Muscle of leg (tissue), 16 donors: ENCODE data around the gene SNX24. TPM values are rescaled to one million over a fixed set of nuclear protein-coding genes. Genes with fewer than 3 reads are reported as not detected.

Source experiments
- DNase-seq: peaks from one replicate; pipeline ENCODE4 v3.0.0; 2013
- H3K27ac ChIP-seq: one replicate; pipeline ENCODE4 v1.5.1; 2013; ENCODE audit warnings: mild to moderate bottlenecking, low read length, control low read depth
- H3K27me3 ChIP-seq: one replicate; pipeline ENCODE4 v1.6.1; 2013; ENCODE audit warnings: low read length; ENCODE audit not compliant: control insufficient read depth, insufficient read depth
- H3K36me3 ChIP-seq: one replicate; pipeline ENCODE4 v1.6.1; 2013; ENCODE audit warnings: low read length; ENCODE audit not compliant: control insufficient read depth, insufficient read depth
- H3K4me1 ChIP-seq: one replicate; pipeline ENCODE4 v1.6.1; 2013; ENCODE audit warnings: low read length; ENCODE audit not compliant: control insufficient read depth, insufficient read depth
- H3K4me3 ChIP-seq: one replicate; pipeline ENCODE4 v1.5.1; 2013; ENCODE audit warnings: low read length, control low read depth
- H3K9me3 ChIP-seq: replicated peaks from 2 replicates; pipeline ENCODE4 v1.6.1; 2013; ENCODE audit warnings: low read depth, low read length; ENCODE audit not compliant: control insufficient read depth
- WGBS: methylation state at CpG from one replicate; pipeline ENCODE4 v1.1.5; 2013; ENCODE audit warnings: missing lambda C conversion rate; ENCODE audit not compliant: insufficient coverage; 5-methylcytosine and 5-hydroxymethylcytosine counted together
- long read RNA-seq, 11 donors: transcript quantifications; one replicate each; lab custom pipeline, GENCODE V29; 2026
- polyA plus RNA-seq, 8 donors: library from polyadenylated mRNA; unstranded; fragments of 120-200 nt; gene quantifications; one replicate each; pipeline versions ENCODE4 v1.2.1 to v1.2.3, GENCODE V29; 2013; ENCODE audit warnings: inconsistent platforms in 1 of 8, low replicate concordance in 1 of 8; ENCODE audit not compliant: insufficient read length in 8 of 8, insufficient read depth in 1 of 8
- total RNA-seq: library from RNA; stranded (reverse); fragments of 120-200 nt; gene quantifications from one replicate; pipeline ENCODE4 v1.2.4, GENCODE V29; 2013

The SNX24 gene, protein sequence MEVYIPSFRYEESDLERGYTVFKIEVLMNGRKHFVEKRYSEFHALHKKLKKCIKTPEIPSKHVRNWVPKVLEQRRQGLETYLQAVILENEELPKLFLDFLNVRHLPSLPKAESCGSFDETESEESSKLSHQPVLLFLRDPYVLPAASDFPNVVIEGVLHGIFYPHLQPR
- 9.9 TPM for total RNA-seq
- 10 to 100 TPM in 5 of 8 donors, 1 to 10 TPM in 3; 8.9 to 13.2 (median 10.6) TPM for polyA plus RNA-seq
- long read RNA-seq, donor 1, partial matches to known transcripts = 0 of 19 reads
- long read RNA-seq, donor 1, other reads (novel, unspliced or antisense) = 15 of 19 reads
- long read RNA-seq, donor 2, partial matches to known transcripts = 0 of 2 reads
- long read RNA-seq, donor 2, other reads (novel, unspliced or antisense) = 0 of 2 reads
- long read RNA-seq, donor 3, partial matches to known transcripts = 0 of 5 reads
- long read RNA-seq, donor 3, other reads (novel, unspliced or antisense) = 0 of 5 reads
- long read RNA-seq, donor 4, partial matches to known transcripts = 39 of 41 reads
- long read RNA-seq, donor 4, other reads (novel, unspliced or antisense) = 0 of 41 reads
- long read RNA-seq, donor 5, partial matches to known transcripts = 0 of 4 reads
- long read RNA-seq, donor 5, other reads (novel, unspliced or antisense) = 0 of 4 reads
- long read RNA-seq, donor 6, partial matches to known transcripts = 0 of 8 reads
- long read RNA-seq, donor 6, other reads (novel, unspliced or antisense) = 0 of 8 reads
- long read RNA-seq, donor 7, partial matches to known transcripts = 12 of 55 reads
- long read RNA-seq, donor 7, other reads (novel, unspliced or antisense) = 40 of 55 reads
- long read RNA-seq, donor 8, partial matches to known transcripts = 16 of 58 reads
- long read RNA-seq, donor 8, other reads (novel, unspliced or antisense) = 40 of 58 reads
- long read RNA-seq, donor 9, partial matches to known transcripts = 8 of 29 reads
- long read RNA-seq, donor 9, other reads (novel, unspliced or antisense) = 20 of 29 reads
- long read RNA-seq, donor 10, partial matches to known transcripts = 28 of 83 reads
- long read RNA-seq, donor 10, other reads (novel, unspliced or antisense) = 50 of 83 reads
- long read RNA-seq, donor 11, partial matches to known transcripts = 11 of 64 reads
- long read RNA-seq, donor 11, other reads (novel, unspliced or antisense) = 51 of 64 reads

DNA sequence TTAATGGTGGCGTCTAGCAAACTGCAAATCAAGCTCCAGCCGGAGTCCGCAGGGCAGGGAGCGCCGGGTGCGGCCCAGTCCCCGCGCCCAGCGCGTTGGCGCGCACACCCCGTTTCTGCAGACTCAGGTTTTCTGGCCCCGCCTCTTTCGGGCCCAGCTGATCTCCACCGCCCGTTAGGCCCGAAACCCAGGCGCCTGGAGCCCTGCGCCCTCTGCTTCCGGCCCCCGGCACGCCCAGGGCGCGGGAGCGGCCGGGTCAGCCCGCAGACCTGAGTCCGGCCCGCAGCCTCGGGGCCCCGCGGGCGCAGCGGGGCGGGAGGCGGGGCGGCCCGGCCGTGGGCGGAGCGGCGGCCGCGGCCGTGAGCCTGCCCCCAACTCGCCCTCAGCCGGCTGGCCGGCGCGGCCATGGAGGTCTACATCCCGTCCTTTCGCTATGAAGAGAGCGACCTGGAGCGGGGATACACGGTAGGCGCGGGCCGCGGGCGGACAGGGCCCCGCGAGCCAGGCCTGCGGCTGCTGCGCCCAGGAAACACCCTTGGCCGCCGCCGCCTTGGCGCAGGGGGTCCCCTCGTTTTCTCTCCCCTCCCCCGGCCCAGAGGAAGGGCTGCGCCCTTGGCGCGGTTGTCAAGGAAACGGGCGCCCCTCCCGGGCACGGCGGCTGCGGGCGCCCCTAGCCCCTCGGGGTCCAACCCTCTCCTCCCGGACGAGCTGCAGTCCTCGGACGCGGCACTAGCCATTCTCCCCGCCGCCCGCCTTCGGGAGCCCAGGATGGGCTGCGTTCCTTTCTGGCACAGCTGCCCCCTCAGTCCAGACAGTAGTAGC is at the start of gene SNX24:
Gene SNX24, plus strand, starts transcription at position 385 of the 822 bp plus-strand sequence. Its CDS starts 21 bp downstream, at position 406.
- H3K4me1 ChIP-seq = peaks cover 12% of the 10 kb centered on the region
- H3K9me3 ChIP-seq = no peaks in the 10 kb centered on the region
- H3K27me3 ChIP-seq = peaks cover 2% of the 10 kb centered on the region
- no peaks in the 10 kb centered on the region for H3K36me3 ChIP-seq
- H3K4me3 ChIP-seq = peak within 1 kb of the TSS; percentile 90
- peak within 1 kb of the TSS; percentile 79 for H3K27ac ChIP-seq
- DNase-seq = peak; percentile 89
- under 1% methylated on average over 92 of the region's 92 CpGs for WGBS

DNA sequence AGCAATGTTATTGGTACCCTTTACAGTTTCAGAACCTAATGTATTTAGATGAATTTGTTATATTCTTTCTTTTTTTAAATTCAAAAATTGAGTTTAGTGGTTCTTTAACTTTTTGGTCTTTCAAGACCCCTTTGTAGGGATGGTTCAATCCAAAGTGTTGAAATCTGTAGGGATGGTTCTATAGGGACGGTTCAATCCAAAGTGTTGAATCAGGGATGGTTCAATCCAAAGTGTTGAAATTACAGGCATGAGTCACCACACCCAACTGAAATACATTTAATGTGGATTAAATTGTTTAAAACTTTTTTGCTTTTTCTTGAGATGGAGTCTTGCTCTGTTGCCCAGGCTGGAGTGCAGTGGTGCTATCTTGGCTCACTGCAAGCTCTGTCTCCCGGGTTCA is 39.9 kb upstream of the SNX24 start:
- H3K4me1 ChIP-seq = no peaks in the 10 kb centered on the region
- WGBS = no CpG with 5 or more reads among the region's 2 CpGs
- H3K4me3 ChIP-seq = no peak overlapping the region
- no peaks in the 10 kb centered on the region for H3K9me3 ChIP-seq
- no peak for DNase-seq
- H3K27me3 ChIP-seq = no peaks in the 10 kb centered on the region
- H3K36me3 ChIP-seq = peaks cover 12% of the 10 kb centered on the region
- H3K27ac ChIP-seq = no peak overlapping the region

DNA sequence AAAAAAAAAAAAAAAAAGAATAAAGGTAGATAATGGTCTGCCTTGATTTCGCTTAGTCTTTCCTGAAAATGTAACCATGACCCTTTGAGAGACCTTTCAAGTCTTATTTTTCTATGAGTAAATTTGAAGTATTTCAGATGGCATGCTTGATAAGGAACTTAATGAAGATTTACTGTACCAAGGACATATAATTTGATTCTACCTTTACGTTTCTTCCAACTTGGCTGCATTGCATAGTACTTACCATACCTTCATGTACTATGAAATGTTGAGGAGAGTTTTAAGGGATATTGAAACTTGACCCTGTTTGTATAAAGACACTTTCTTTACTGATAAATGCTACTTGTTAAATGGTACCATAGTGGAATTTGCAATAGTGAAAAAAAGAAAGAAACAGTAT is 35.0 kb upstream of the SNX24 start:
- Histone ChIP-seq H3K4me1 (no peaks in the 10 kb centered on the region), H3K36me3 (peaks cover 3% of the 10 kb centered on the region), H3K27ac (no peak overlapping the region), H3K4me3 (no peak overlapping the region), H3K9me3 (no peaks in the 10 kb centered on the region), H3K27me3 (no peaks in the 10 kb centered on the region)
- WGBS = no CpG with 5 or more reads among the region's 2 CpGs
- no peak for DNase-seq

DNA sequence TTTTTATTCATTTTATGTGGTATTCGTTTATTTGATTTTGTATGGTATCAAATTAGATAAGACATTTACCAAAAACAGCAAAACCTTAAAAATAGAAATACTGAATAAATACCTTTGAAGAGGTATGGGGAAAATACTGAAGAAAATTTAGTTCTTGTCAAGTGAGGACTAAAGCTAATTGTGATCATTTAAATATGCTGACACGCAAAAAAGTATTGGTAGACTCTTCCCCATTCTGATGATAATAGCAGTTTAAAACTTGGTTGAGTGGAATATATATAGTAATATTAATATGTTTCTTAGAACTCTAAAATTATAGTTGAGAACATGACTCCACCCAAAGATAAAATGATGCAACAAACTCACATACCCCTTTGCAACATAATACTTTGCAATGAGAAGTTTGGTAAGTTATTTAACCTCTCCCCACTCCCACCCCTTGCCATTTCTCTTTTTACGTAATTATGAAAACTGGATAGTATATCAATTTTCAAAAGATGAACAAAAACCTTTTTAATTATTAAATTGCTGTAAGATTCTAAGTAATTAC is 30.1 kb upstream of the SNX24 start:
- H3K9me3 ChIP-seq = no peaks in the 10 kb centered on the region
- no peaks in the 10 kb centered on the region for H3K27me3 ChIP-seq
- H3K36me3 ChIP-seq = peaks cover 5% of the 10 kb centered on the region
- no peak overlapping the region for H3K27ac ChIP-seq
- WGBS = no CpG with 5 or more reads among the region's 3 CpGs
- no peaks in the 10 kb centered on the region for H3K4me1 ChIP-seq
- H3K4me3 ChIP-seq = no peak overlapping the region
- no peak for DNase-seq

DNA sequence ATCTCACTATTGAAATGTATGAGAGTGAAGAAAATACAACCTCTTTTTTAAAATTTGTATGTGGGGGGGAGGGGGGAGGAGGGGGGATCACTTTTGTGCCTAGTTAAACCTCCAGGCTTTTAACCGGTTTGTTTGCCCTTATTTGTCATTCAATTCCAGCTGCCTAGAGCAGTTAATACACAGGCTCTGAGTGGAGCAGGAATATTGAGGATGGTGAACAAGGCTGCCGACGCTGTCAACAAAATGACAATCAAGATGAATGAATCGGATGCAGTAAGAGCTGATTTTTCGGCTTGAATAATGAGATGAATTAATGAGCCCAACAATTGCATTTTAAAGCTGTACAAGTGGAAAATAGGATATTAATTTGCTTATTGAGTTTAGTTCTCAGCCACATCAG is 28.7 kb upstream of the SNX24 start:
- Histone ChIP-seq H3K27me3 (no peaks in the 10 kb centered on the region), H3K4me1 (no peaks in the 10 kb centered on the region), H3K27ac (no peak overlapping the region), H3K36me3 (peaks cover 9% of the 10 kb centered on the region), H3K9me3 (no peaks in the 10 kb centered on the region), H3K4me3 (no peak overlapping the region)
- whole genome bisulfite sequencing = 77% methylated on average over 5 of the region's 5 CpGs
- no peak for DNase-seq

DNA sequence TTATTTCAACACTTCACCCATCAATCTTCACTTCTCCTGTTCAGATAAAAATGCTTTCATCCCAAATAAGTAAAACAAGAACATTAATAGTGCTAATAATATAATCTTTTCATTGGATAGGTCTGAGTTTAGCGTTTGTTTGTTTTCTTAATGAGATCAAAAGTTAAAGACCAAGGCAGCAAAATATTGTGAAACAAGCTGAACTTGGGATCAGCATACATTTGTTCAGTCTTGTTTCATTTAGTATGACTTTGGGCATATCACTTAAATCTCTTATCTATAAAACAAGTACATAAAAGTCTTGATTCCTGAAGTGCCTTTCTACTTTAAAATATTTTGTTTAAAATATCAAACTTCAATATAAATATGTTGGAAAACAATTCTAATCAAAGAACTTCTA is 13.4 kb upstream of the SNX24 start:
- DNase-seq = no peak
- H3K4me1 ChIP-seq = no peaks in the 10 kb centered on the region
- no peak overlapping the region for H3K27ac ChIP-seq
- no peaks in the 10 kb centered on the region for H3K9me3 ChIP-seq
- no peaks in the 10 kb centered on the region for H3K27me3 ChIP-seq
- no CpG with 5 or more reads among the region's 1 CpG for WGBS
- H3K36me3 ChIP-seq = peaks cover 4% of the 10 kb centered on the region
- H3K4me3 ChIP-seq = no peak overlapping the region

DNA sequence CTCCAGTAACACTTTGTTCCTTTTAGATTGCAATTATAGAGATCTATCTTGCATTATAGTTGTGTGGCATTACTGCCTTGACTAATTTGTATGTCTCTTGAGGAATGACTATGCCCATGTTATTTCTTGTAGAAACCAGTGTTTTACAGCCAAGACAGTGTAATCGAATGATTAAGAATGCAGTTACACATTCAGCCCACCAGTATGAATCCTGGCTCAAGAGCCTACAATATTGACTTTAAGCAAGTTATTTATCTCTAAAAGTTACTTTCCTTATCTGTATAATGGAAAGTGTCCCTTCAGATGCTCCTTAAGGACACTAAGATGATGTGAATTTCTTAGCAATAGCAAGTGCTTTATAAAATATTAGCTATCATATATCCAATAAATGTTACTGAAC is 9.7 kb upstream of the SNX24 start:
- no peaks in the 10 kb centered on the region for H3K4me1 ChIP-seq
- H3K27ac ChIP-seq = no peak overlapping the region
- H3K4me3 ChIP-seq = no peak overlapping the region
- no peaks in the 10 kb centered on the region for H3K27me3 ChIP-seq
- DNase-seq = no peak
- WGBS = no CpG with 5 or more reads among the region's 1 CpG
- H3K9me3 ChIP-seq = no peaks in the 10 kb centered on the region
- no peaks in the 10 kb centered on the region for H3K36me3 ChIP-seq

DNA sequence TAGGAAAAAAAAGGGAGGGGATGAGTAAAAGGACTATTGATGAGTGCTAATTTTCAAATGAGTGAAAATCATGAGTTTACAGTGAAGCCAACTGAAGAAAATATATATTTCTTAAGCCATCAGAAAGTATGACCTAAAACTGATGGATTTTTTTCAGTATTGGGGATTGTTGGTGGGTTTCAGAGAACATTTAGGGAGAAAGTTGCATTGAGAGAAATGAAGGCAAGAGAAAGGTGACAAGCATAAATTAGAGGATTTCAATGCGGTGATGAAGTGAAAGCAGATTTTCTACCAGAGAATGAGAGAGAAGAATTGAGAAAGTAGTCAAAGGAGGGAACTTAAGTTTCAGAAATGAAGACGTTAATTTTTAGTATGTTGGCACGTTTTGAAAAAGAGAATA is 8.5 kb upstream of the SNX24 start:
- H3K36me3 ChIP-seq = no peaks in the 10 kb centered on the region
- DNase-seq = no peak
- H3K27ac ChIP-seq = no peak overlapping the region
- 100% methylated on average over 1 of the region's 3 CpGs for WGBS
- no peaks in the 10 kb centered on the region for H3K4me1 ChIP-seq
- no peaks in the 10 kb centered on the region for H3K9me3 ChIP-seq
- H3K4me3 ChIP-seq = no peak overlapping the region
- H3K27me3 ChIP-seq = no peaks in the 10 kb centered on the region

DNA sequence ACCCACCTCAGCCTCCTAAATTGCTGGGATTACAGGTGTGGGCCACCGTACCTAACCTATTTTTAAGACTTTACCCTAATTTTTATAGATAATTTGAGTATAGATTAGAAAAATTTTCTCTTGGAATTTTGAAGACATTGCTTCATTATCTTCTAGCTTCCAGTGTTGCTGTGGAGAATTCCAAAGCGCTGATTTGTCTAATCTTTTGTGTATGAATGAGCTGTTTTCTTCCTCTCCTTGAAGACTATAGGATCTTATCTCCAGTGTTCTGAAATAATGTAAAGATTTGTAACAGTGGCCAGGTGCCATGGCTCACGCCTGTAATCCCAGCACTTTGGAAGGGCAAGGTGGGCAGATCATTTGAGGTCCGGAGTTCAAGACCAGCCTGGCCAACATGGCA is 5.7 kb upstream of the SNX24 start:
- Histone ChIP-seq H3K27ac (no peak overlapping the region), H3K27me3 (peaks cover 2% of the 10 kb centered on the region), H3K36me3 (no peaks in the 10 kb centered on the region), H3K4me1 (peaks cover 6% of the 10 kb centered on the region), H3K9me3 (no peaks in the 10 kb centered on the region), H3K4me3 (no peak overlapping the region)
- WGBS = 81% methylated on average over 2 of the region's 4 CpGs
- no peak for DNase-seq
